Trophoblast cell (in vitro differentiated cells and primary cell): ENCODE measurements around the gene TNN.

Source experiments
- DNase-seq, 2 donors: peaks; one replicate each; pipeline ENCODE4 v3.0.0-alpha.2; 2016
- H2AFZ ChIP-seq: 2 replicates; pipeline ENCODE4 v1.6.1; 2013; ENCODE audit warnings: low read length, moderate library complexity, mild to moderate bottlenecking; ENCODE audit not compliant: insufficient read depth, poor library complexity
- H2AK5ac ChIP-seq: 2 replicates; pipeline ENCODE4 v1.6.1; 2013; ENCODE audit warnings: mild to moderate bottlenecking, low read length
- H2BK120ac ChIP-seq: 2 replicates; pipeline ENCODE4 v1.6.1; 2013; ENCODE audit warnings: low read length, mild to moderate bottlenecking, moderate library complexity; ENCODE audit not compliant: insufficient read depth, poor library complexity
- H2BK12ac ChIP-seq: 2 replicates; pipeline ENCODE4 v1.6.1; 2013; ENCODE audit warnings: mild to moderate bottlenecking, low read length, moderate library complexity
- H2BK5ac ChIP-seq: 2 replicates; pipeline ENCODE4 v1.6.1; 2013; ENCODE audit warnings: low read length, low read depth, moderate library complexity, mild to moderate bottlenecking; ENCODE audit not compliant: poor library complexity
- H3K14ac ChIP-seq: 2 replicates; pipeline ENCODE4 v1.6.1; 2013; ENCODE audit warnings: mild to moderate bottlenecking, low read length
- H3K18ac ChIP-seq: 2 replicates; pipeline ENCODE4 v1.6.1; 2013; ENCODE audit warnings: mild to moderate bottlenecking, low read length
- H3K23ac ChIP-seq: 2 replicates; pipeline ENCODE4 v1.6.1; 2013; ENCODE audit warnings: low read length
- H3K27ac ChIP-seq: 2 replicates; pipeline ENCODE4 v1.5.1; 2013; ENCODE audit warnings: low read depth, mild to moderate bottlenecking, inconsistent platforms, low read length, moderate library complexity
- H3K27me3 ChIP-seq: 2 replicates; pipeline ENCODE4 v1.6.1; 2013; ENCODE audit warnings: inconsistent platforms, mild to moderate bottlenecking, low read length, moderate library complexity; ENCODE audit not compliant: insufficient read depth
- H3K36me3 ChIP-seq, 2 experiments: 1 replicate in 1 of 2; 2 replicates in 1 of 2; pipeline ENCODE4 v1.6.1; 2013; ENCODE audit warnings: low read length in 2 of 2, mild to moderate bottlenecking in 2 of 2, moderate library complexity in 1 of 2; ENCODE audit not compliant: insufficient read depth in 2 of 2, control insufficient read depth in 1 of 2
- H3K4ac ChIP-seq: 2 replicates; pipeline ENCODE4 v1.6.1; 2013; ENCODE audit warnings: low read depth, mild to moderate bottlenecking, low read length, moderate library complexity
- H3K4me1 ChIP-seq, 2 experiments: 1 replicate in 1 of 2; 2 replicates in 1 of 2; pipeline ENCODE4 v1.6.1; 2013; ENCODE audit warnings: low read length in 2 of 2, mild to moderate bottlenecking in 2 of 2, moderate library complexity in 1 of 2; ENCODE audit not compliant: insufficient read depth in 2 of 2, control insufficient read depth in 1 of 2
- H3K4me2 ChIP-seq: 2 replicates; pipeline ENCODE4 v1.6.1; 2013; ENCODE audit warnings: inconsistent platforms, mild to moderate bottlenecking, low read length, moderate library complexity
- H3K4me3 ChIP-seq: 2 replicates; pipeline ENCODE4 v1.5.1; 2013; ENCODE audit warnings: mild to moderate bottlenecking, low read depth, low read length, inconsistent platforms
- H3K79me1 ChIP-seq: one replicate; pipeline ENCODE4 v1.6.1; 2013; ENCODE audit warnings: low read length
- H3K79me2 ChIP-seq: 2 replicates; pipeline ENCODE4 v1.6.1; 2013; ENCODE audit warnings: low read length, mild to moderate bottlenecking; ENCODE audit not compliant: control insufficient read depth, insufficient read depth, poor library complexity
- H3K9ac ChIP-seq: 2 replicates; pipeline ENCODE4 v1.6.1; 2013; ENCODE audit warnings: mild to moderate bottlenecking, low read length
- H3K9me3 ChIP-seq: 2 replicates; pipeline ENCODE4 v1.6.1; 2013; ENCODE audit warnings: low read depth, mild to moderate bottlenecking, control low read depth, inconsistent platforms, low read length; ENCODE audit not compliant: insufficient read depth
- H4K12ac ChIP-seq: 2 replicates; pipeline ENCODE4 v1.6.1; 2013; ENCODE audit warnings: low read depth, mild to moderate bottlenecking, low read length, moderate library complexity
- H4K8ac ChIP-seq: 2 replicates; pipeline ENCODE4 v1.6.1; 2013; ENCODE audit warnings: low read depth, mild to moderate bottlenecking, low read length, moderate library complexity
- H4K91ac ChIP-seq: one replicate; pipeline ENCODE4 v1.6.1; 2013; ENCODE audit warnings: low read depth, mild to moderate bottlenecking, low read length, moderate library complexity
- WGBS: extraction: QIAGEN DNeasy Blood & Tissue Kit; methylation state at CpG from one replicate; pipeline ENCODE4 v1.1.7; 2013; ENCODE audit warnings: missing lambda C conversion rate; ENCODE audit not compliant: insufficient read length, insufficient coverage; ENCODE audit errors: extremely low coverage; 5-methylcytosine and 5-hydroxymethylcytosine counted together

The TNN gene

DNA sequence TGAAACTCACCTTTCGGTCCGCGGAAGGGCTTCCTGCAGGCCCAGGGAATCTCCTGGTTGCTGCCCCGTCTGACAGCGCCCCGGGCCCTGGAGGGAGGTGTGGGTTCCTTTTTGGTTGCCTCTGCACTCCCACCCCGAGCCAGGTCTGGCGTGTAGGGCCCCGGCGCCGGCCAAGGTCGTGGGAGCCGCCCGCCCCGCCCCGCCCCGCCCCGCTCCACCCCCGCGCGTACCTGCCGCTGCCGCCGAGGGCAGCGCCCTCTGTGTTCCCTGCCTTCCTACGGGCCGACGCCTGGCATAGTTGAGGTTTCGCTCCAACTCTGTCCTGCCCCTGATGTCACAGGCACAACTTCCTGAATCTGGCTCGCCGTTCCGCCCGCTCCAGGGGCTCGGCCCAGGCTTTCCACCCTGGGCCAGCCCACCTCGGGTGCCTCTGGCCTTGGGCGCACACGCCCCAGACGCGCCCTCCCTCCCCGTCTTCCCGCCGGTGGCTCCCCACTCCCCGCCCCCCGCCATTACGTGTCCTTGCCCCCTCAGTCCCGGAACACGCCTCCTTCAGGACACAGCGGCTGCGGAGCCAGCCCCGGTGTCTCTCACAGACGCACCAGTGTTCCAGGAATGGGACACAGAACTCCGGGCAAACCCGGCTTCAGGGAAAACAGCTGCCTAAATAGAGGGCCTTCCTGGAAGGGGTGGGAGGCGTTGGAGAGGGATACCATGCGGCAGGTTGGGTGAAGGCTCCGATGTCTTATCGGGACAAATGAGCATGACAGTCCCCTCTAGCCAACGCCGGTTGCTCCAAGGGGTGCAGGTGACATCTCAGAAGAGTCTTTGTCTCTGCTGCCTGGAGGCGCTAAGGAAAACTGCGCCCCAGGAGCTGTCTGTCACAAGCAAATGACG, 125.2 kb downstream of the TNN start, which contains the start of gene KIAA0040:
TSS of gene KIAA0040 (minus strand) at position 147 of the 897 bp plus-strand sequence. CDS start 31,763 bp downstream, outside the sequence.
- Histone ChIP-seq H2BK12ac (peak within 1 kb of the TSS; percentile 82), H4K12ac (peak within 1 kb of the TSS; percentile 92), H3K4ac (peak within 1 kb of the TSS; percentile 73), H3K27ac (peak within 1 kb of the TSS; percentile 67), H3K18ac (peak within 1 kb of the TSS; percentile 81), H3K36me3 (peaks cover 0 to 3% of the 10 kb centered on the region in 2 experiments), H3K9ac (peak within 1 kb of the TSS; percentile 87), H2AK5ac (peak within 1 kb of the TSS; percentile 52), H3K27me3 (no peaks in the 10 kb centered on the region), H3K4me3 (peak within 1 kb of the TSS; percentile 70), H3K4me2 (peak within 1 kb of the TSS; percentile 68), H3K23ac (no peak within 1 kb of the TSS), H4K91ac (peak within 1 kb of the TSS; percentile 84), H4K8ac (peak within 1 kb of the TSS; percentile 84), H3K14ac (peak within 1 kb of the TSS; percentile 93), H3K79me2 (peaks cover 11% of the 10 kb centered on the region), H3K9me3 (no peaks in the 10 kb centered on the region), H3K4me1 (peaks cover 15 to 24% of the 10 kb centered on the region in 2 experiments), H2BK5ac (peak within 1 kb of the TSS; percentile 78), H2AFZ (peak within 1 kb of the TSS; percentile 95), H3K79me1 (peaks cover 22% of the 10 kb centered on the region), H2BK120ac (peak within 1 kb of the TSS; percentile 77)
- peak; percentile 78 to 80 for DNase-seq
- WGBS, result no CpG with 5 or more reads among the region's 62 CpGs

DNA sequence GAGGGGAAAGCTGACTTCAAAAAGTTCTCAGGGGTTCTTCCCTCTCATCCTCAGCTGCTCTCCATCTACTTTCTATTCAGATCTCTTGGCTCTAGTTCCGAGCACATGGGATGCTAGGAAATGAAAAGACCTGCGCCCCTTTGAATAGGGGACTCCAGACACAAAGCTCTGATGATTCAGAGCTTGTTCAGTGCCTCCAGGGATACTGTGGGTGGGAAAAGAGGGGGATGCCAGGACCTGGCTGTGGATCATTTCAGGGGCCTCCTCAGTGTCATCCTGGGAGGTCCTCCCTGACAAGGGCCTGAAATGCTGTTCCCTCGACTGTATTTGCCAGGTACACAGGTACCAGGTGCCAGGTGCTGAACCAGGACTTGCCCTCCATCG, 125.9 kb downstream of the TNN start:
- Histone ChIP-seq H3K79me2 (peaks cover 11% of the 10 kb centered on the region), H2AK5ac (peak overlapping the region; percentile 52), H3K4me3 (no peak overlapping the region), H3K14ac (peak overlapping the region; percentile 93), H3K9ac (no peak overlapping the region), H3K4me2 (peak overlapping the region; percentile 68), H4K8ac (peak overlapping the region; percentile 84), H3K79me1 (peaks cover 22% of the 10 kb centered on the region), H3K23ac (no peak overlapping the region), H4K91ac (peak overlapping the region; percentile 84), H2BK5ac (peak overlapping the region; percentile 68), H3K4ac (peak overlapping the region; percentile 73), H3K27ac (no peak overlapping the region), H2AFZ (peak overlapping the region; percentile 95), H3K4me1 (peaks cover 15 to 24% of the 10 kb centered on the region in 2 experiments), H2BK12ac (peak overlapping the region; percentile 72), H3K18ac (peak overlapping the region; percentile 81), H2BK120ac (peak overlapping the region; percentile 64), H3K36me3 (no peaks in the 10 kb centered on the region), H4K12ac (peak overlapping the region; percentile 22), H3K27me3 (no peaks in the 10 kb centered on the region), H3K9me3 (no peaks in the 10 kb centered on the region)
- DNase-seq, result no peak
- no CpG with 5 or more reads among the region's 4 CpGs for WGBS

DNA sequence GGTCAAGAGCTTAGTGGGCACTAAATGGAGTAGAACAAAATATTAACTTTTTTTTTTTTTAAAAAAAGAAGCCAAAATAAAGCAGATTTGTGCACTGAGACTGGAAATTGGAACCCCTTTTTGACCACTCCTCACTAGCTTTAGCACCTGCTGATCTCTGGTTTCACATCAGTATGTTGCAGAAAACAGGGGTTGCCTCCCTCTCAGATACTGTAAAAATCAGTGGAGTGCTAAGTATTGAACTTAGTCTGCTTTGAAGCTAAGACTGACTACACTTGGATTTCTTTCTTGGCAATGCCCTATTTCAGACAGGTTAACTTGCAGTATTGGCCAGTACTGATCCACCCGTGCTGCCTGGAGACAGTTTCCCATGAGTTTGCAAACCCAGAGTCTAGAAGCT, 127.6 kb downstream of the TNN start:
- no peak overlapping the region for H2BK5ac ChIP-seq
- no peak overlapping the region for H3K27ac ChIP-seq
- H3K4ac ChIP-seq, result no peak overlapping the region
- H3K79me2 ChIP-seq, result peaks cover 11% of the 10 kb centered on the region
- H4K8ac ChIP-seq, result no peak overlapping the region
- no peak for DNase-seq
- no peak overlapping the region for H3K9ac ChIP-seq
- no CpG with 5 or more reads among the region's 1 CpG for WGBS
- peaks cover 18 to 31% of the 10 kb centered on the region in 2 experiments for H3K4me1 ChIP-seq
- no peaks in the 10 kb centered on the region for H3K27me3 ChIP-seq
- H2AFZ ChIP-seq, result no peak overlapping the region
- H3K79me1 ChIP-seq, result peaks cover 28% of the 10 kb centered on the region
- H2BK12ac ChIP-seq, result no peak overlapping the region
- no peak overlapping the region for H2BK120ac ChIP-seq
- no peak overlapping the region for H3K18ac ChIP-seq
- no peak overlapping the region for H3K4me2 ChIP-seq
- H4K91ac ChIP-seq, result no peak overlapping the region
- H3K23ac ChIP-seq, result no peak overlapping the region
- no peak overlapping the region for H4K12ac ChIP-seq
- H3K9me3 ChIP-seq, result no peaks in the 10 kb centered on the region
- no peaks in the 10 kb centered on the region for H3K36me3 ChIP-seq
- no peak overlapping the region for H3K14ac ChIP-seq
- no peak overlapping the region for H3K4me3 ChIP-seq
- H2AK5ac ChIP-seq, result no peak overlapping the region

DNA sequence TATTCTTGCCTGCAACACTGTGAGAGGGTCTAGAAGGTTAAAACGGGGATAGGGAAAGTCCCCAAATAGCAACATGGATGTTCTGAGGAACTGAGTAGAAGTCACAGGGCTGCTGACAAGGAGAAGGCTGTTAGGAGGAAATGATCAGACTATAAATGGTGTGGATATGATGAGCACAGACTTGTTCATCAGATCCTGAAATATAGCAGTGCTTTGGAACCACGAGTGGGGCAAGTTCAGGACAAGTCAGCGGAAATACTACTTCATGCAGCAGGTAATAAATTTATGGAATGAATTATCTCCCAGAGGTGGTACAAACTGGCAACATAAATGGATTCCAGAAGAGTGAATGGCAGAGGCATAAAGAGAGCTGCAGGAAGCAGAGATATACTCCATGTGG, 128.2 kb downstream of the TNN start:
- Histone ChIP-seq H3K27ac (no peak overlapping the region), H3K18ac (no peak overlapping the region), H3K27me3 (no peaks in the 10 kb centered on the region), H4K91ac (no peak overlapping the region), H2BK5ac (no peak overlapping the region), H3K23ac (no peak overlapping the region), H2BK120ac (no peak overlapping the region), H2AK5ac (peak overlapping the region; percentile 3), H2BK12ac (peak overlapping the region; percentile 6), H3K4me1 (peaks cover 22 to 33% of the 10 kb centered on the region in 2 experiments), H3K79me1 (peaks cover 34% of the 10 kb centered on the region), H3K36me3 (no peaks in the 10 kb centered on the region), H2AFZ (no peak overlapping the region), H3K9ac (no peak overlapping the region), H3K4me3 (no peak overlapping the region), H3K14ac (no peak overlapping the region), H3K9me3 (no peaks in the 10 kb centered on the region), H3K79me2 (peaks cover 11% of the 10 kb centered on the region), H3K4me2 (no peak overlapping the region), H3K4ac (peak overlapping the region; percentile 42), H4K12ac (no peak overlapping the region), H4K8ac (no peak overlapping the region)
- DNase-seq, result no peak
- no CpG with 5 or more reads among the region's 3 CpGs for WGBS
